Mesenchymal stem cell (in vitro differentiated cells and primary cell): ENCODE results near the gene FBXO8.

Source experiments
- DNase-seq: peaks from one replicate; pipeline ENCODE4 v3.0.0-alpha.2; 2013
- H2AFZ ChIP-seq: one replicate; pipeline ENCODE4 v1.6.1; 2013; ENCODE audit warnings: low read depth, mild to moderate bottlenecking, control low read depth, inconsistent platforms, low read length, moderate library complexity
- H2AK5ac ChIP-seq: 2 replicates; pipeline ENCODE4 v1.6.1; 2013; ENCODE audit warnings: low read length, moderate library complexity, mild to moderate bottlenecking, inconsistent platforms; ENCODE audit not compliant: severe bottlenecking
- H2BK120ac ChIP-seq: one replicate; pipeline ENCODE4 v1.6.1; 2013; ENCODE audit warnings: low read depth, mild to moderate bottlenecking, inconsistent platforms, low read length, moderate library complexity
- H2BK12ac ChIP-seq, 2 experiments: one replicate each; pipeline ENCODE4 v1.6.1; 2013; ENCODE audit warnings: inconsistent platforms in 2 of 2, low read length in 2 of 2, mild to moderate bottlenecking in 2 of 2, moderate library complexity in 2 of 2, control low read depth in 1 of 2
- H2BK15ac ChIP-seq: one replicate; pipeline ENCODE4 v1.6.1; 2013; ENCODE audit warnings: mild to moderate bottlenecking, low read depth, inconsistent platforms; ENCODE audit not compliant: poor library complexity, severe bottlenecking
- H2BK5ac ChIP-seq: 2 replicates; pipeline ENCODE4 v1.6.1; 2013; ENCODE audit warnings: low read depth, mild to moderate bottlenecking, low read length, control low read depth, inconsistent platforms; ENCODE audit not compliant: poor library complexity, severe bottlenecking
- H3K14ac ChIP-seq, 2 experiments: one replicate each; pipeline ENCODE4 v1.6.1; 2013; ENCODE audit warnings: inconsistent platforms in 2 of 2, low read length in 2 of 2, control low read depth in 1 of 2, mild to moderate bottlenecking in 1 of 2, moderate library complexity in 1 of 2
- H3K18ac ChIP-seq, 2 experiments: one replicate each; pipeline ENCODE4 v1.6.1; 2013; ENCODE audit warnings: inconsistent platforms in 2 of 2, low read length in 2 of 2, control low read depth in 1 of 2, low read depth in 1 of 2, mild to moderate bottlenecking in 1 of 2
- H3K23ac ChIP-seq, 2 experiments: one replicate each; pipeline ENCODE4 v1.6.1; 2013; ENCODE audit warnings: inconsistent platforms in 2 of 2, low read length in 2 of 2, mild to moderate bottlenecking in 2 of 2, moderate library complexity in 2 of 2, control low read depth in 1 of 2
- H3K27ac ChIP-seq: 2 replicates; pipeline ENCODE4 v1.5.1; 2013; ENCODE audit warnings: mild to moderate bottlenecking, moderate library complexity, low read length, control low read depth, inconsistent platforms; ENCODE audit not compliant: poor library complexity, severe bottlenecking
- H3K27me3 ChIP-seq, 2 experiments: 2 replicates each; pipeline versions ENCODE4 v1.6.1 to v1.7.0; 2013; ENCODE audit warnings: low read length in 2 of 2, mild to moderate bottlenecking in 2 of 2, moderate library complexity in 2 of 2, control low read depth in 1 of 2, inconsistent platforms in 1 of 2; ENCODE audit not compliant: control insufficient read depth in 1 of 2, insufficient read depth in 1 of 2
- H3K36me3 ChIP-seq, 2 experiments: 2 replicates each; pipeline versions ENCODE4 v1.6.1 to v1.7.0; 2013; ENCODE audit warnings: low read length in 2 of 2, control low read depth in 1 of 2, inconsistent platforms in 1 of 2, low read depth in 1 of 2, mild to moderate bottlenecking in 1 of 2; ENCODE audit not compliant: insufficient read depth in 2 of 2, control insufficient read depth in 1 of 2
- H3K4ac ChIP-seq, 2 experiments: one replicate each; pipeline ENCODE4 v1.6.1; 2013; ENCODE audit warnings: inconsistent platforms in 2 of 2, low read length in 2 of 2, mild to moderate bottlenecking in 2 of 2, moderate library complexity in 2 of 2, control low read depth in 1 of 2, low read depth in 1 of 2
- H3K4me1 ChIP-seq: 2 replicates; pipeline ENCODE4 v1.6.1; 2013; ENCODE audit warnings: low read depth, low read length, control low read depth; ENCODE audit not compliant: control insufficient read depth, insufficient read depth
- H3K4me2 ChIP-seq: 2 replicates; pipeline ENCODE4 v1.6.1; 2013; ENCODE audit warnings: low read length, mild to moderate bottlenecking, inconsistent platforms; ENCODE audit not compliant: poor library complexity, severe bottlenecking
- H3K4me3 ChIP-seq, 2 experiments: 2 replicates each; pipeline versions ENCODE4 v1.5.1 to v1.7.0; 2013; ENCODE audit warnings: low read length in 2 of 2, mild to moderate bottlenecking in 2 of 2, control low read depth in 1 of 2, low read depth in 1 of 2; ENCODE audit not compliant: insufficient read depth in 1 of 2
- H3K79me1 ChIP-seq: replicated peaks from 2 replicates; pipeline ENCODE4 v1.6.1; 2013; ENCODE audit warnings: mild to moderate bottlenecking, control low read depth, low read length, inconsistent platforms; ENCODE audit not compliant: poor library complexity, severe bottlenecking
- H3K9ac ChIP-seq: 2 replicates; pipeline ENCODE4 v1.7.0; 2013; ENCODE audit warnings: mild to moderate bottlenecking, low read length, moderate library complexity
- H3K9me3 ChIP-seq: 2 replicates; pipeline ENCODE4 v1.7.0; 2013; ENCODE audit warnings: mild to moderate bottlenecking, low read length; ENCODE audit not compliant: control insufficient read depth
- H4K8ac ChIP-seq: one replicate; pipeline ENCODE4 v1.6.1; 2013; ENCODE audit warnings: inconsistent platforms, mild to moderate bottlenecking, low read length, moderate library complexity
- H4K91ac ChIP-seq: one replicate; pipeline ENCODE4 v1.6.1; 2013; ENCODE audit warnings: mild to moderate bottlenecking, low read length, inconsistent platforms
- WGBS: methylation state at CpG from one replicate; pipeline ENCODE4 v1.1.7; 2013; ENCODE audit warnings: mixed read lengths; 5-methylcytosine and 5-hydroxymethylcytosine counted together

FBXO8 gene

GRCh38 chr4:174193438-174194374 lies 89.8 kb downstream of the FBXO8 start:
- H3K23ac ChIP-seq: no peak overlapping the region
- H3K27me3 ChIP-seq: no peaks in the 10 kb centered on the region
- H4K8ac ChIP-seq: no peak overlapping the region
- peak; percentile 25 for DNase-seq
- H3K79me1 ChIP-seq: no peaks in the 10 kb centered on the region
- no peak overlapping the region for H2AFZ ChIP-seq
- no peaks in the 10 kb centered on the region for H3K9me3 ChIP-seq
- H3K18ac ChIP-seq: no peak overlapping the region
- H3K4me2 ChIP-seq: no peak overlapping the region
- H3K14ac ChIP-seq: no peak overlapping the region
- H4K91ac ChIP-seq: no peak overlapping the region
- H2BK12ac ChIP-seq: no peak overlapping the region
- H2BK120ac ChIP-seq: no peak overlapping the region
- H3K4me1 ChIP-seq: no peaks in the 10 kb centered on the region
- H3K4ac ChIP-seq: no peak overlapping the region
- no peak overlapping the region for H2BK5ac ChIP-seq
- H2AK5ac ChIP-seq: no peak overlapping the region
- H3K4me3 ChIP-seq: no peak overlapping the region
- H3K9ac ChIP-seq: no peak overlapping the region
- H3K36me3 ChIP-seq: no peaks in the 10 kb centered on the region
- no peak overlapping the region for H3K27ac ChIP-seq
- no peak overlapping the region for H2BK15ac ChIP-seq
- WGBS: no CpG with 5 or more reads among the region's 4 CpGs

GRCh38 chr4:174192943-174193342 lies 90.5 kb downstream of the FBXO8 start:
- H2BK5ac ChIP-seq: no peak overlapping the region
- no peaks in the 10 kb centered on the region for H3K36me3 ChIP-seq
- H4K8ac ChIP-seq: no peak overlapping the region
- H4K91ac ChIP-seq: no peak overlapping the region
- no peak overlapping the region for H3K4me3 ChIP-seq
- no peaks in the 10 kb centered on the region for H3K27me3 ChIP-seq
- no peak overlapping the region for H2BK15ac ChIP-seq
- H3K4me2 ChIP-seq: no peak overlapping the region
- H3K23ac ChIP-seq: no peak overlapping the region
- peak overlapping the region in 1 of 2 experiments; percentile 11 for H3K18ac ChIP-seq
- H3K79me1 ChIP-seq: no peaks in the 10 kb centered on the region
- no peaks in the 10 kb centered on the region for H3K9me3 ChIP-seq
- no peak overlapping the region for H2BK120ac ChIP-seq
- WGBS: 85% methylated on average over 3 of the region's 4 CpGs
- no peak overlapping the region for H3K14ac ChIP-seq
- no peak overlapping the region for H2AK5ac ChIP-seq
- DNase-seq: no peak
- H3K4ac ChIP-seq: no peak overlapping the region
- no peak overlapping the region for H3K9ac ChIP-seq
- no peak overlapping the region for H2AFZ ChIP-seq
- H3K4me1 ChIP-seq: no peaks in the 10 kb centered on the region
- H2BK12ac ChIP-seq: no peak overlapping the region
- peak overlapping the region; percentile 3 for H3K27ac ChIP-seq

GRCh38 chr4:174190832-174191500 lies 92.5 kb downstream of the FBXO8 start:
- Histone ChIP-seq H3K18ac (no peak overlapping the region), H3K4me1 (no peaks in the 10 kb centered on the region), H3K27ac (no peak overlapping the region), H3K4ac (no peak overlapping the region), H2AK5ac (no peak overlapping the region), H2AFZ (no peak overlapping the region), H2BK5ac (no peak overlapping the region), H3K27me3 (no peaks in the 10 kb centered on the region), H3K36me3 (no peaks in the 10 kb centered on the region), H3K9ac (no peak overlapping the region), H2BK15ac (no peak overlapping the region), H4K91ac (no peak overlapping the region), H3K23ac (no peak overlapping the region), H3K9me3 (no peaks in the 10 kb centered on the region), H2BK12ac (no peak overlapping the region), H3K14ac (no peak overlapping the region), H3K79me1 (no peaks in the 10 kb centered on the region), H3K4me2 (no peak overlapping the region), H3K4me3 (no peak overlapping the region), H2BK120ac (no peak overlapping the region), H4K8ac (no peak overlapping the region)
- no peak for DNase-seq
- WGBS: 98% methylated on average over 5 of the region's 5 CpGs

GRCh38 chr4:174189392-174190015 lies 94.0 kb downstream of the FBXO8 start:
- H2AFZ ChIP-seq: no peak overlapping the region
- no peaks in the 10 kb centered on the region for H3K27me3 ChIP-seq
- H3K79me1 ChIP-seq: no peaks in the 10 kb centered on the region
- no peak overlapping the region for H4K8ac ChIP-seq
- no peak overlapping the region for H3K9ac ChIP-seq
- no peak overlapping the region for H2BK12ac ChIP-seq
- H3K36me3 ChIP-seq: no peaks in the 10 kb centered on the region
- no peaks in the 10 kb centered on the region for H3K9me3 ChIP-seq
- DNase-seq: peak; percentile 51
- H2AK5ac ChIP-seq: no peak overlapping the region
- no peak overlapping the region for H2BK5ac ChIP-seq
- H3K4me2 ChIP-seq: no peak overlapping the region
- no peak overlapping the region for H3K4ac ChIP-seq
- no peak overlapping the region for H3K14ac ChIP-seq
- H2BK120ac ChIP-seq: no peak overlapping the region
- no peak overlapping the region for H3K4me3 ChIP-seq
- no peak overlapping the region for H3K18ac ChIP-seq
- H2BK15ac ChIP-seq: no peak overlapping the region
- H3K23ac ChIP-seq: no peak overlapping the region
- no peak overlapping the region for H4K91ac ChIP-seq
- WGBS: 46% methylated on average over 5 of the region's 5 CpGs
- no peaks in the 10 kb centered on the region for H3K4me1 ChIP-seq
- H3K27ac ChIP-seq: no peak overlapping the region
